AG08395 (cell line): ENCODE measurements around the gene CTDSP2.

Experiments used
- DNase-seq: peaks from one replicate; pipeline ENCODE4 v3.0.0; 2012; ENCODE audit warnings: mixed read lengths, low spot score

Gene CTDSP2

GRCh38 chr12:57816001-57816854 is 30.3 kb downstream of the CTDSP2 start:
- no peak for DNase-seq

DNA sequence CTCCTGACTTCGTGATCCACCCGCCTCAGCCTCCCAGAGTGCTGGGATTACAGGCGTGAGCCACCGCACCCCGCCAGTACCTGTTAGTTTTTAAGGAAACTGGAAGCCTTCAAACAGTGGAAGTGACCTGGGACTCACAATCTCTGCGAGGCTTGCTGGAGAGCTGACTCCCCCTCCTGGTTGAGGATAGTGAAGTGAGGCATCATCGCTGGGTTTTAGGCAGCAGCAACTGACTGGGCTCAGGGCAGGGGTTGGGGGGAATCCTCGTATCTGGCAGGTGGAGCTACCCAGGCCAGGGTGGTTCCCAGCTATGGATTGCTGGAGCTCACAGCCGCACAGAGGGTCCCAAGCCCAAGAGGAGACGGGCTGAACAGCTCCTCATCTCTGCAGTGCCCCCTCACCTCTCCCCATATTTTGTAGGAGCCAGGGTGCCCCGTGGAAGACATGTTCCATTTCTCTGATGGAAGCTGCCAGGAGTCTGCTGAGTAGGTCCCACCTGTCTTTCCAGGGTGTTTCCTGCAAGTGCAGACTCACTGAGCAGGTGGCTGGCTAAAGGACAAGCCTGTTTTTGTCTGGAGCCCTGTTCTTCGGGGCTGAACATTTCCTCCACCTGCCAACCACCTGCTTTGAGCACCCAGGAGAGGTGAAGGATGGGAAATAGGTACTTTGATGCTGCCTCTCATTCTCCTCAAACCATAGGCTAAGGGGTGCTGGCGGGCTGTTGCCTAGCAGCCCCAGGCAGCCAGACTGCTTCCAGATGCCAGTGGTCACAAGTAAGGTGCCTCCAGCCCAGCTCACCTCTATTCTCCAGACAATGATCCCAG is 31.1 kb downstream of the CTDSP2 start:
- DNase-seq, result no peak

DNA sequence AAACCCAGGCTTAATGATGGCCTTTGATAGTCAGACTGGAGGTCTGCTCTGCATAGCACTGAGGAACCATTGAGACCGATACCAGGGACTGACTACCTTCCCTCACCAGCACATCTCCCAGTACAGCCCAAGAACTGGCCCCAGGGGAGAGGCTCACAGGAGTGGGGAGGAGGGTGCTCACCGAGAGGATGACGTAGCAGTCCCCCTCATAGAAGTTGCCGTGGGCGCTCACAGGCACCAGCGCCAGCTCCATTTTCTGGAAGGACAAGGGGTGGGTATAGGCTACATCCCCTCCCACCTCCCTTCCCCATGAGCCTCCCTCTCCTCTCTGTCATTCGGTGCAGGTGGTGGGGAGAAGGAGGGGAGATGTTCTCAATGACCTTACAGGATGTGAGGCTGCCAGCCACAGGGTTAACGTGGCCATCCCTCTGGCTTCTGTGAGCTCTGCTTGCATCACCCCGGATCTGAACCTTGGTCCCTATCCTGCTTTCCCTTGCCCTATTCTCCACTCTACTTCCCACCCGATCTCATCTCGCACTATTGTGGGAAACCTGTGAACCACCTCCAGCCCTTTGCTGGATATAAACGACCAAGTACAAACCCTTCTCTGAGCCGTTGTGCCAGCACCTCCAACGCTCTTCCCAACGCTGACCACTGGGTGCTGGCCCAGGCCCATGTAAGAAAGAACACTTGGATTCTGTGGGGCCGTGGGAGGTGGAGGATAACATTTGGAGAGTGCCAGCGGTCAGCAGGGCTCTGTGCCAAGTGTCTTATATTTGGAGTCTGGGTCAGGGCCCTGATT is 32.4 kb downstream of the CTDSP2 start:
- DNase-seq, result no peak

DNA sequence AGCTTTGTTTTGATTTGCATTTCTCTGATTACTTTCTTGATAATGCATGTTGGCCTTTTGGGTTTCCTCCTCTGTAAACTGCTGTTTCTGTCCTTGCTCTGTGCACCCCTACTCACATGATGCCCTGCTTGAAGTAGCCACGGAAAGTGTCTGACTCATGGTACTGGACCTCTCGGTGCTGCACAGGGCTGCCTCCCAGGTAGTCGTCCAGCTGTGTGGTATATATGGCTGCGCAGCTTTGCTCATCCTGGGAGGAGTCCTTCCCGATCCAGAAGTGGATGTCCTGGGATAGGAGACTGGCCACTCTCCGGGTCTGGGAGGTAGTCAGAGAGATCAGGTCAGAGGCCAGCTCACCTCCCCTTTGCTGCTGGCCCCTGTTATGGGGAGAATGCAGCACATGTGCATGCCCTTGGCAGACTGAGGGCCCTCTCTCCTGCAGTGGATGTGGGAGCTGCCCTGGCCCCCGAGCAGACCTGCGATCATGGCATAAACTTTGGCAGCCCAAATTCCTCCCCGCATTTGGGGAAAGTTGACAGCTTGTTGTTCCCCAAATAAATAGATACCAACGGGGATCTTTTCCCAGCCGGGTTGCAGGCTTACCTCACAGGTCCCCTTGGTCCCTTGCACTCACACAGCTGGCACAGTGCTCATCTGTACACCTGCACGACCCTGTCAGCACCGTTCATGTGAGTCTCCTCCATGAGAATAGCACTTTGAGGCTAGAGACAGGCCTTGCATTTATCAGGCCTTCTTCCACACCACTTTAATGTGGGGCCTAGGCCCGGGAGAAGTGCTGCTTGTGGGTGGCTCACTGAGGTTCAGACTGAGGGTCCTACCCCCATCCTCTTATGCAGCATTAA is 33.2 kb downstream of the CTDSP2 start:
- DNase-seq, result no peak

DNA sequence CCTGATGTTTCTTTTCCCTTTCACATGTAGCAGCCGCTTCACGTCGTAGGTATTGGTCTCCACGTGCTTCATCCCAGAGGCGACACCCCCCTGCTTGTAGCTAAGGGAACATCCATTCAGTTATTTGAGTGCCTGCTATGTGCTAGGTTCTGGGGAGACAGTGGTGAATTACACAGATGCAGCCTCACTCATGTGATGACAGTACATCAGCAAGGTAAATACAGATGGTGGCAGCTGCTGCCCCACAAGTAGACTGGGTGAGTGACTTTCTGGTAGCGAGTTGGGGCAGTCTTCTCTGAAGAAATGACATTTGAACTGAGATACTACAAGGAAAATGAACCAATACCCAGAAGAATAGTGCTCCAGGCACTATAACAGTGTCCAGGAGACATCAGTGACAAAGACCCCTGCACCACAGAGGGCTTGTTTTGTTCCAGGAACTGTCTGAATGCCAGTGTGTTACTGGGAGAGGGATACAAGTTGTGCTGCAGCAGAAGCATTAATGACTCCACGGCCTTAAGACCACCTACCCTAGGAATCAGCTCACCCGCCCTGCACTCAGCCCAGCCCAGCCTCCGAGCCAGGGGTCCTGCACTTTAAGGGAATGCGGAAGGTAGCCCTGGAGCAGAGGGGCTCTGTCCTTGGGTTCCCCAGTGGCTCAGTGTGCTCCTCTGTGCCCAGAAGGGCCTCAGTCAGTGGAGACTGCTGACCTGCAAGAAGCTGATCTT is 35.3 kb downstream of the CTDSP2 start:
- DNase-seq, result no peak

DNA sequence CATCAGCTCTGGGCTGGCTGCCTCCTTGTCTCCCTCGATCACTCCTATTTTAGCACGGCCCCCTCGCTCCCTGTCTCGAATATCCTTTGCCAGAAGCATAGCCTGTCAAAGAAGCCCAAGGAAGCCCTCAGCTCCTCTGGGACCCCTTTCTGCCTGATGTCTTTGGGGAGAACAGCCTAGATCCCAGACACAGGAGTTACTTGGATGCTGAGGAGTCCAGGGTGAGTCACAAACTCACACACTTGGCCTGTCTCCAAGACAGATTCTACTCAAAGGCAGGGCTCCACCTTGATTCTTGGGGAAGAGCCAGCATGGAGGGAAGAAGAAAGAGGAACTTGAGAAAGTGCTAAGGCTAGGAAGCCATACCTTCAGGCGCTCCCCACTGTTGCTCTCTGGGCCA is 36.1 kb downstream of the CTDSP2 start:
- DNase-seq, result no peak

DNA sequence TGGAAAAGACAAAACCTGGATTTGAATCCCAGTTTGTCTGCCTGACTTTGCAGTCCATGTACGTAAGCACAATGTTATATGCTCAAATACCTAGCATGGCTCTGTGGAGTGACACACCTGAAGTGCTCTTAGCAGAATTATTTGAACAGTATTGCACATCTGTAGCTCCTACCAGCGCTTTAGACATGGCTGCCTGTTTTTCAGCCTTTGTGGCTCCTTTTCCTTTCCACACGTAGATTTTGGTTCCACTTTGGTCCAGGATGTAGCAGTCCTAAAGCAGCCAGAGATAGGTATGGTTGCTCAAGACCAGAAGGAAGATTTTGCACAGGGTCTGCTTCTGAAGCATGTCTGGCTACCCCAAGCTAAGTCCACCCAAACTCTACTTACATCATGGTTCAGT is 37.1 kb downstream of the CTDSP2 start:
- no peak for DNase-seq

DNA sequence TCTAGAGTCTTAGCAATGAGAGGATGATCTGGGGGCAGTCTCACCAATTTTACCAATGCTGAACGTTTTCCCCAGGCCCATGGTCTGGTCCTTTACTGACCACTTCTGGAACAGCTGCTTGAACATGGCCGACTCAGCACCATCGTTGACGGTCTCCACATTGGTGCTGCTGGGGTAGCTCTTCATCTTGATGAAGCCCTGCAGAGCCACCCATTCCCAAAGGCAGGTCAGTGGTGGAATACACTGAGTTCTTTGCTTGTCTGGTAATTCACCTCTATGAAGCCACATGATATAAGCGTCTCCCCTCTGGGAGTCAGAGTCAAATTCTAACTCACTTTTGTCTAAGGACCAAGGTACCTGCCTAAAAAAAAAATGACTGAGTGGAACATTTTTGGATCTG is 38.2 kb downstream of the CTDSP2 start:
- no peak for DNase-seq

DNA sequence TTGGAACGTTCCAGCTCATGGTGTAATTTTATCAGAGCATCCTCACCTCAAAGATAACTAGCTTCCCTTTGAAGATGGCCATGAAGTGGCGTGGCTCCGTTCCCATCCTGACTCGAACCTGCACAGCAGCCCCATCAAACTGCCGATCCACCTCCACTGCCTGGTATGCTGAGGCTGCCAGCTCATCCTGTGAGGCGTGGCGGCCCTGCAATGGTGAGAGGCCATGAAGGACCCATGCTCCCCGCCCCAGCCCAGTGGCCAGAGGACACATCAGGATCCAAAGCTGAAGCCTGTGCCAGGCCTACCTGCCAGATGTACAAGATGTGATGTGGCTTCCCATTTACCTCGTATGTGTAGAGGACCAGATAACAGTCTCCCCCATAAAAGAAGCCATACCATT is 39.2 kb downstream of the CTDSP2 start:
- no peak for DNase-seq

- no peak for DNase-seq
Measured at GRCh38 chr12:57806677-57807076, 39.9 kb downstream of the CTDSP2 start.

GRCh38 chr12:57803319-57803893 is 43.1 kb downstream of the CTDSP2 start:
- peak; percentile 77 for DNase-seq

- DNase-seq, result no peak
Measured at GRCh38 chr12:57802607-57803006, 43.9 kb downstream of the CTDSP2 start.

DNA sequence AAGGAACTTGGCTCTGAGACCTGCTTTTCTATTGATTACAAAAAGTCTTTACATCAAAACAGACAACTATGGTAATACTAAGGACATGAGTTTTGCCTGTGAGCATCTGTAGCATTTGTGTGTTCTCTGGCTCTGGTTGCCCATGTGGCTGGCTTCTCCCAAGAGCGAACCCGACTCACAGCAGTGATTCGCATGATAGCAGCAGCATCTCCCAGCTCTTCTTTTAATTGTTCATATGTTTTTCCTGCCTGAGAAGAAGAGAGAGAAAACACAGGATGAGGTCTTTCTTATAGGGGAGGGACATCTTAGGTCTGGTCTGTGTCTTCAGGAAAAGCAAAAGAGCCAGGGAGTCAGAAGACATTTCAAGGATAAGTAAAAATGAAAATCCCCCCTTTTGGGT is 45.6 kb downstream of the CTDSP2 start:
- DNase-seq, result no peak

GRCh38 chr12:57797933-57798332 is 48.6 kb downstream of the CTDSP2 start:
- DNase-seq, result no peak

GRCh38 chr12:57796996-57797395 is 49.5 kb downstream of the CTDSP2 start:
- no peak for DNase-seq

- DNase-seq, result peak; percentile 21
Measured at GRCh38 chr12:57795354-57795753, 51.2 kb downstream of the CTDSP2 start.

- DNase-seq, result peak; percentile 72
Measured at GRCh38 chr12:57793920-57794319, 52.6 kb downstream of the CTDSP2 start.

GRCh38 chr12:57783861-57784260 is 62.7 kb downstream of the CTDSP2 start:
- DNase-seq, result no peak

DNA sequence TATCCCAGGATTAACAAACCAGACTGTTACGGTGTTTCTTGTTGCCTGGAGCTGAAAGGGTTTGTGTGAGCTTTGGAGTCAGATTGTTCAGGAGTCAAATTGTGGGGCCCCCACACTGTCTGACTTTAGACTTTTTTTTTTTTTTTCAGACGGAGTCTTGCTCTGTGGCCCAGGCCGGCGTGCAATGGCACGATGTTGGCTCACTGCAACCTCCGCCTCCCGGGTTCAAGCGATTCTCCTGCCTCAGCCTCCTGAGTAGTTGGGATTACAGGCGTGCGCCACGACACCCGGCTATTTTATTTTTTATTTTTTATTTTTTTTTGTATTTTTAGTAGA is 63.1 kb downstream of the CTDSP2 start:
- no peak for DNase-seq
